AML-193 (cell line): ENCODE measurements around the gene OBP2A.

Experiments
- DNase-seq, 2 experiments: peaks; one replicate each; lab custom pipeline; 2025; lab: John Stamatoyannopoulos, UW

The OBP2A gene

DNA sequence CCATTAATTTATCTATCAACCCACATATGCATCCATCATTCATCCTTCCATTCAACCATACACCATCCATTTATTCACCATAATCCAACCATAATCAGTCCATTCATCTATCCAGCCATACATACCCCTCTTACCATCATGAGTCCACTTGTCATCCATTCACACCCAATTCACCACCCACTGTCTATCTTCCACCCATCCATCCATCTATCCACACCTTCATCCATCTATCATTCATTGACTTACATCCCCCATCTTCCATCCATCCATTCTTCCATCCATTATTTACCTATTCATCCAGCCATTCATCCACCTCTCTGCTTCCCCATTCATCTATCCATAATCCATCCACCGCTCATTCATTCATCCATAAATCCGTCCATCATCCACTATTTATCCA lies 33.4 kb downstream of the OBP2A start:
- DNase-seq: no peak

GRCh38 chr9:135579889-135580660 lies 34.1 kb downstream of the OBP2A start:
- no peak for DNase-seq

- no peak for DNase-seq
Observed at GRCh38 chr9:135580664-135581380, 34.9 kb downstream of the OBP2A start.

GRCh38 chr9:135581636-135582426 lies 35.9 kb downstream of the OBP2A start:
- no peak for DNase-seq

- no peak for DNase-seq
Observed at GRCh38 chr9:135582541-135582940, 36.6 kb downstream of the OBP2A start.

DNA sequence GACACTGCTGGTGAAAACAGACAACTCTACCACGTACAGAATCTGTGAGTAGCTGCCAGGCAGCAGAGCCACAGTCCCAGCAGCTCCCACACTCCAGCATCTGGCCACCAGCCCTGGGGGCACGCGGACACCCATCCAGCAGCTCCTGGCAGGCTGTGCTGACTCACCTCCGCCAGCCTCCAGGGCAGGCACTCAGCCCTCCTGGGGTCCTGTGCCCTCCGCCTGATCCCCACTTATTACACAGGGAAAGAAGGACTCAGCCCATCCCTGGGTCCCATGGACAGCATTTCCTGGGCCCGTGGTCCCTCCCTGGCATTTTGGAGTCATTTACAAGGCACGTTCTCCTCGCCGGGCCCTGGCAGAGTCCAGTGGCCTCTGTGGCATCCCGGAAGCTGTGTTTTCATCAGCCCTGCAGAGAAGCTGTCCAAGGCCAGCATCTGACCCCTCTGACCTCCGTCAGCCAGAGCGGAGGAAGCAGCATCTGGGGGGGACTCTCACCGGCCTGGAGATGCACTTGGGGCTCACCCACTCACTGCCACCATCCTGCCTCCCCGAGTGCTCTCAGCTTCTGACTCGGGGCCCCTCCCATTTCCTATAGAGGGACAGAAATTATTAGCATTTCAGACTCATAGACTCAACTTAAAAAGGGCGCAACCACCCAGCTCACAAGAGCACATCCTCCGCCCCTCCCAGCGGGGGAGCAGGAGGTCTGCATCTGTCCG lies 37.2 kb downstream of the OBP2A start:
- no peak for DNase-seq

- DNase-seq: no peak
Observed at GRCh38 chr9:135583688-135584011, 37.7 kb downstream of the OBP2A start.

- no peak for DNase-seq
Observed at GRCh38 chr9:135584371-135584770, 38.4 kb downstream of the OBP2A start.

GRCh38 chr9:135584934-135585333 lies 39.0 kb downstream of the OBP2A start:
- DNase-seq: no peak

- no peak for DNase-seq
Observed at GRCh38 chr9:135586601-135587109, 40.7 kb downstream of the OBP2A start.

GRCh38 chr9:135587658-135588057 lies 41.7 kb downstream of the OBP2A start:
- DNase-seq: no peak

GRCh38 chr9:135588371-135588770 lies 42.4 kb downstream of the OBP2A start:
- no peak for DNase-seq

DNA sequence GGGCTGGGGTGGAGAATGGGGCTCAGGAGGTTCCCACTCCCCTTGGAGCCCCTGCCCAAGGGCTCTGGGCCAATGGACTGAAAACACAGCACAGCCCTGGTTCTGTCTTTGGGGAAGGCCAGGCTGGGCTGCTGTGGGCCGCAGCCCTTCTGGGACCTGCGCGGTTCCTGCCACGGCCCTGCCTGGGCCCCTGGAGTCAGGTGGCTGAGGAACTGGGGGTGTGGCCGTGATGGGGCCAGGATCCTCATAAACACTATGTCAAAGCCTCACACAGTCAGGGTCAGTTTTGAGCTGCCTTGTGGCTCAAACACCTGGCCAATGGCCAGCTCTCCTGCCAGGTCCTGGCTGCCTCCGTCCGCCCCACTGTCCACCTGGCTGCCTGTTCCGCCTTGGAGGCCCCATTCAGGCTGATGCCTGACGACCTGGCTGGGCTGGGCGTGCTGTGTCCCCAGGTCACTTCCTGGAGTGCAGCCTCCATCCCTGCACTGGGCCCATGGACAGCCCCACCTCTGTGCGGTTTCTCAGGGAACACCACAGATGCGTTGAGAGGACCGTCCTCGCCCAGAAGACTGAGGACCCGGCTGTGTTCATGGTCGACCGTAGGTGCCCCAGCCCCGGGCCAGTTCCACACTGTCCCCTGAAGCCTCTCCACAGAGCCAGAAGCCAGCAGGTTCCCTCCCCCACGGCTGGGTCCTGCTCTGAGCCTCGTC lies 43.1 kb downstream of the OBP2A start:
- no peak for DNase-seq

- no peak for DNase-seq
Observed at GRCh38 chr9:135589596-135590485, 43.9 kb downstream of the OBP2A start.

GRCh38 chr9:135590486-135591079 lies 44.7 kb downstream of the OBP2A start:
- no peak for DNase-seq

- DNase-seq: no peak
Observed at GRCh38 chr9:135591506-135592330, 45.8 kb downstream of the OBP2A start.

DNA sequence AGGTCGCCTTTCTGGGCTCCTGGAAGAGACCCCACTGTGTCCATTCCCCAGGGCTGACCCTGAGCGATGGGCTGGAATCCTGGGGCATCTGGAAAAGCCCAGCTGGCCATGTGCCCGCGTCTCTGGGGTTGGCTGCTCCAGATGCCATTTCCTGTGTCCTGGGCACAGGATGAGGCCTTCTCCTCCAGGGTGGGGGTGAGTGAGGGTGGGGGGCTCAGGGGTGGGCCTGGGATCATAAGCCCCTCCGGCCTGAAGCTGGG lies 46.3 kb downstream of the OBP2A start:
- no peak for DNase-seq

DNA sequence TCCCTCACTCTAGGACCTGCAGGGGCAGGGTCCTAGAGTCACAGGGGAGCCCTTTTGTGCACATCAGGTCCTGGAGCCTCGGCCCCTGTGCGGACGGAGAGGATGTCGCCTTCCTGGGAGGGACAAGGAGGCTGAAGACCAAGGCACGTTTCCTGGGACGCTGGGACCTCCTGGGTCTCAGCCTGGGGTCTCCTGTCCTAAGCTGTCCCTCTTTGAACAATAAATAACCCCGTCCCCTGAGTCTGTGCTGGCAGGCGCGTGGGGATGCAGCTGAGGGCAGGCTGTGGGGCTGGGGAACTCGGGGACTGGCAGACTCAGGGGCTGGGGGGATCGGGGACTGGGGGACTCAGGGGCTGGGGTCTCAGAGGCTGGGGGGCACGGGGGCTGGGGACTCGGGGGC lies 46.7 kb downstream of the OBP2A start:
- DNase-seq: no peak

- no peak for DNase-seq
Observed at GRCh38 chr9:135596211-135596610, 50.3 kb downstream of the OBP2A start.
